ENCODE results near the gene ARHGEF1. TPM values are rescaled to one million over a fixed set of nuclear protein-coding genes. Genes with fewer than 3 reads are reported as not detected.
A peak's percentile ranks its signal among the peaks of the same experiment; 100 is the strongest.
"Not testable (repeated sequence)": the region's sequence is repeated elsewhere in the genome, so short reads cannot be mapped to it uniquely, and the experiment has no call there.

ARHGEF1 gene
- total RNA-seq, 5 donors from 2014 or later (not counting 1 experiment from before 2014, with no cell fraction given): 1,130 to 1,360 (median 1,288) TPM

GRCh38 chr19:41935760-41936415 is 52.9 kb downstream of the ARHGEF1 start:
- ChIA-PET POLR2A (interaction anchor here in 1 of 2 donors (0.6 kb wide), 1 partner anchor 28 kb away, joined by 5 read pairs; no protein-coding TSS in a partner anchor), CTCF (no interaction called here)
- Histone ChIP-seq H3K27me3 (replicated peaks in 1 of 2; ENCODE audit: control insufficient read depth in 2 of 2, extremely low read depth in 1 of 2, insufficient read depth in 2 of 2, low read length in 1 of 2) (peaks cover 0 to 22% of the 10 kb centered on the region in 2 experiments), H3K36me3 (ENCODE audit: control insufficient read depth in 2 of 2, extremely low read depth in 1 of 2, insufficient read depth in 1 of 2, low read length in 1 of 2) (no peaks in the 10 kb centered on the region), H3K9me3 (no peaks in the 10 kb centered on the region), H3K4me3 (ENCODE audit: control insufficient read depth in 1 of 2, extremely low read depth in 1 of 2, low read length in 1 of 2) (no peak overlapping the region), H3K4me1 (ENCODE audit: control insufficient read depth in 1 of 2, extremely low read depth in 1 of 2, insufficient read depth in 2 of 2, low read length in 2 of 2) (peaks cover 15 to 55% of the 10 kb centered on the region in 2 experiments), H3K27ac (ENCODE audit: low read length) (no peak overlapping the region)
- Mint-ChIP-seq H3K27me3 (peaks cover 4 to 7% of the 10 kb centered on the region in 2 donors), H3K27ac (peak overlapping the region in 1 of 2 donors; percentile 83), H3K9me3 (no peaks in the 10 kb centered on the region), H3K4me1 (peaks cover 42 to 57% (median 51%) of the 10 kb centered on the region in 3 donors), H3K36me3 (no peaks in the 10 kb centered on the region), H3K4me3 (peak overlapping the region in 2 of 3 donors; percentile 9 to 53)
- ATAC-seq (replicated peaks in 1 of 4) (peak in 1 of 4 experiments; percentile 4), DNase-seq (peak in 1 of 35 experiments; percentile 46)
- 32% methylated on average over 7 of the region's 26 CpGs for WGBS (ENCODE audit: insufficient coverage)

GRCh38 chr19:41936416-41936850 is 53.4 kb downstream of the ARHGEF1 start:
- DNase-seq (peak in 10 of 35 experiments; percentile 30 to 78 (median 49)), ATAC-seq (replicated peaks in 1 of 4) (peak; percentile 10 to 56 (median 30))
- 30% methylated on average over 6 of the region's 8 CpGs for WGBS (ENCODE audit: insufficient coverage)
- peaks cover 11 to 56% of the 10 kb centered on the region in 2 experiments for H3K4me1 ChIP-seq (ENCODE audit: control insufficient read depth in 1 of 2, extremely low read depth in 1 of 2, insufficient read depth in 2 of 2, low read length in 2 of 2)
- peak overlapping the region in 2 of 3 donors; percentile 9 to 53 for H3K4me3 Mint-ChIP-seq
- no peaks in the 10 kb centered on the region for H3K36me3 ChIP-seq (ENCODE audit: control insufficient read depth in 2 of 2, extremely low read depth in 1 of 2, insufficient read depth in 1 of 2, low read length in 1 of 2)
- no peaks in the 10 kb centered on the region for H3K9me3 Mint-ChIP-seq
- POLR2A ChIA-PET: interaction anchor here in 1 of 2 donors (0.6 kb wide), 1 partner anchor 29 kb away, joined by 5 read pairs; no protein-coding TSS in a partner anchor
- no peak overlapping the region for H3K27ac ChIP-seq (ENCODE audit: low read length)
- no peak overlapping the region for H3K4me3 ChIP-seq (ENCODE audit: control insufficient read depth in 1 of 2, extremely low read depth in 1 of 2, low read length in 1 of 2)
- H3K27me3 ChIP-seq (replicated peaks in 1 of 2; ENCODE audit: control insufficient read depth in 2 of 2, extremely low read depth in 1 of 2, insufficient read depth in 2 of 2, low read length in 1 of 2): peaks cover 0 to 27% of the 10 kb centered on the region in 2 experiments
- no peaks in the 10 kb centered on the region for H3K36me3 Mint-ChIP-seq
- H3K27me3 Mint-ChIP-seq: peaks cover 4 to 7% of the 10 kb centered on the region in 2 donors
- peak overlapping the region; percentile 13 to 83 for H3K27ac Mint-ChIP-seq
- CTCF ChIA-PET: no interaction called here
- peaks cover 43 to 56% (median 51%) of the 10 kb centered on the region in 3 donors for H3K4me1 Mint-ChIP-seq
- no peaks in the 10 kb centered on the region for H3K9me3 ChIP-seq

GRCh38 chr19:41936961-41937360 is 54.0 kb downstream of the ARHGEF1 start:
- CTCF ChIA-PET: no interaction called here
- no peak overlapping the region for H3K4me3 ChIP-seq (ENCODE audit: control insufficient read depth in 1 of 2, extremely low read depth in 1 of 2, low read length in 1 of 2)
- H3K4me3 Mint-ChIP-seq: peak overlapping the region in 1 of 3 donors; percentile 26
- H3K27me3 ChIP-seq (replicated peaks in 1 of 2; ENCODE audit: control insufficient read depth in 2 of 2, extremely low read depth in 1 of 2, insufficient read depth in 2 of 2, low read length in 1 of 2): peaks cover 0 to 28% of the 10 kb centered on the region in 2 experiments
- 96% methylated on average over 12 of the region's 15 CpGs for WGBS (ENCODE audit: insufficient coverage)
- no peaks in the 10 kb centered on the region for H3K9me3 ChIP-seq
- H3K27me3 Mint-ChIP-seq: peaks cover 4 to 12% of the 10 kb centered on the region in 2 donors
- H3K9me3 Mint-ChIP-seq: no peaks in the 10 kb centered on the region
- no peak for ATAC-seq (replicated peaks in 1 of 4)
- H3K27ac Mint-ChIP-seq: peak overlapping the region; percentile 13 to 83
- no peaks in the 10 kb centered on the region for H3K36me3 ChIP-seq (ENCODE audit: control insufficient read depth in 2 of 2, extremely low read depth in 1 of 2, insufficient read depth in 1 of 2, low read length in 1 of 2)
- H3K27ac ChIP-seq (ENCODE audit: low read length): no peak overlapping the region
- H3K36me3 Mint-ChIP-seq: no peaks in the 10 kb centered on the region
- H3K4me1 ChIP-seq (ENCODE audit: control insufficient read depth in 1 of 2, extremely low read depth in 1 of 2, insufficient read depth in 2 of 2, low read length in 2 of 2): peaks cover 11 to 56% of the 10 kb centered on the region in 2 experiments
- DNase-seq: no peak
- peaks cover 46 to 58% (median 56%) of the 10 kb centered on the region in 3 donors for H3K4me1 Mint-ChIP-seq
- POLR2A ChIA-PET: no interaction called here

GRCh38 chr19:41937525-41938468 is 54.8 kb downstream of the ARHGEF1 start:
- H3K27ac Mint-ChIP-seq: peak overlapping the region; percentile 34 to 62
- DNase-seq: no peak
- H3K9me3 ChIP-seq: no peaks in the 10 kb centered on the region
- peaks cover 11 to 56% of the 10 kb centered on the region in 2 experiments for H3K4me1 ChIP-seq (ENCODE audit: control insufficient read depth in 1 of 2, extremely low read depth in 1 of 2, insufficient read depth in 2 of 2, low read length in 2 of 2)
- H3K27me3 ChIP-seq (replicated peaks in 1 of 2; ENCODE audit: control insufficient read depth in 2 of 2, extremely low read depth in 1 of 2, insufficient read depth in 2 of 2, low read length in 1 of 2): peaks cover 0 to 28% of the 10 kb centered on the region in 2 experiments
- peaks cover 4 to 12% of the 10 kb centered on the region in 2 donors for H3K27me3 Mint-ChIP-seq
- ChIA-PET CTCF (no interaction called here), POLR2A (no interaction called here)
- H3K4me1 Mint-ChIP-seq: peaks cover 48 to 58% (median 56%) of the 10 kb centered on the region in 3 donors
- H3K9me3 Mint-ChIP-seq: no peaks in the 10 kb centered on the region
- H3K27ac ChIP-seq (ENCODE audit: low read length): no peak overlapping the region
- no peaks in the 10 kb centered on the region for H3K36me3 ChIP-seq (ENCODE audit: control insufficient read depth in 2 of 2, extremely low read depth in 1 of 2, insufficient read depth in 1 of 2, low read length in 1 of 2)
- H3K4me3 Mint-ChIP-seq: peak overlapping the region; percentile 2 to 26 (median 22)
- 80% methylated on average over 11 of the region's 22 CpGs for WGBS (ENCODE audit: insufficient coverage)
- no peak for ATAC-seq (replicated peaks in 1 of 4)
- H3K36me3 Mint-ChIP-seq: no peaks in the 10 kb centered on the region
- no peak overlapping the region for H3K4me3 ChIP-seq (ENCODE audit: control insufficient read depth in 1 of 2, extremely low read depth in 1 of 2, low read length in 1 of 2)

DNA sequence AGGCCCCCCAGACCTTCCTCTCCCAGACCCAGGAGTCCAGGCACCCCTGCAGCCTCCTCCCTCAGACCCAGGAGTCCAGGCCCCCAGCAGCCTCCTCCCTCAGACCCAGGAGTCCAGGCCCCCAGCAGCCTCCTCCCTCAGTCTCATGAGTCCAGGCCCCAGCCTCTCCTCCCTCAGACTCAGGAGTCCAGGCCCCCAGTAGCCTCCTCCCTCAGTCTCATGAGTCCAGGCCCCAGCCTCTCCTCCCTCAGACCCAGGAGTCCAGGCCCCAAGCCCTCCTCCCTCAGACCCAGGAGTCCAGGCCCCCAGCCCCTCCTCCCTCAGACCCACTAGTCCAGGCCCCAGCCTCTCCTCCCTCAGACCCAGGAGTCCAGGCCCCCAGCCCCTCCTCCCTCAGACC is 56.2 kb downstream of the ARHGEF1 start:
- H3K27ac ChIP-seq (ENCODE audit: low read length); ATAC-seq (replicated peaks in 1 of 4); H3K36me3 ChIP-seq (ENCODE audit: control insufficient read depth in 2 of 2, extremely low read depth in 1 of 2, insufficient read depth in 1 of 2, low read length in 1 of 2); DNase-seq; H3K4me3 ChIP-seq (ENCODE audit: control insufficient read depth in 1 of 2, extremely low read depth in 1 of 2, low read length in 1 of 2); H3K36me3 Mint-ChIP-seq; H3K9me3 Mint-ChIP-seq; H3K27ac Mint-ChIP-seq; H3K9me3 ChIP-seq; POLR2A ChIA-PET; CTCF ChIA-PET: not testable (repeated sequence)
- peaks cover 9 to 54% of the 10 kb centered on the region in 2 experiments for H3K4me1 ChIP-seq (ENCODE audit: control insufficient read depth in 1 of 2, extremely low read depth in 1 of 2, insufficient read depth in 2 of 2, low read length in 2 of 2)
- H3K4me3 Mint-ChIP-seq: peak overlapping the region in 1 of 3 donors; percentile 87
- H3K4me1 Mint-ChIP-seq: peaks cover 44 to 54% (median 46%) of the 10 kb centered on the region in 3 donors
- H3K27me3 ChIP-seq (replicated peaks in 1 of 2; ENCODE audit: control insufficient read depth in 2 of 2, extremely low read depth in 1 of 2, insufficient read depth in 2 of 2, low read length in 1 of 2): peaks cover 0 to 28% of the 10 kb centered on the region in 2 experiments
- H3K27me3 Mint-ChIP-seq: peaks cover 4 to 12% of the 10 kb centered on the region in 2 donors
